SU-DHL-6 (cell line): ENCODE results near the gene P3H3.

Experiments
- EZH2phosphoT487 ChIP-seq: fragments of 200-600 bp; sonication (generic), shearing (Covaris generic); conservative IDR thresholded peaks from 2 replicates; pipeline ENCODE4 v1.6.1; 2018; ENCODE audit warnings: mild to moderate bottlenecking, antibody characterized with exemption, low read length, moderate library complexity, mixed read lengths
- TF ChIP-seq, protein P1 (sequence below): fragments of 200-600 bp; sonication (generic); IDR thresholded peaks from one replicate; pipeline ENCODE4 v1.5.1; 2017; ENCODE audit warnings: antibody characterized with exemption, mild to moderate bottlenecking, low read length, moderate library complexity; ENCODE audit not compliant: insufficient read depth, poor library complexity, severe bottlenecking

DNA sequence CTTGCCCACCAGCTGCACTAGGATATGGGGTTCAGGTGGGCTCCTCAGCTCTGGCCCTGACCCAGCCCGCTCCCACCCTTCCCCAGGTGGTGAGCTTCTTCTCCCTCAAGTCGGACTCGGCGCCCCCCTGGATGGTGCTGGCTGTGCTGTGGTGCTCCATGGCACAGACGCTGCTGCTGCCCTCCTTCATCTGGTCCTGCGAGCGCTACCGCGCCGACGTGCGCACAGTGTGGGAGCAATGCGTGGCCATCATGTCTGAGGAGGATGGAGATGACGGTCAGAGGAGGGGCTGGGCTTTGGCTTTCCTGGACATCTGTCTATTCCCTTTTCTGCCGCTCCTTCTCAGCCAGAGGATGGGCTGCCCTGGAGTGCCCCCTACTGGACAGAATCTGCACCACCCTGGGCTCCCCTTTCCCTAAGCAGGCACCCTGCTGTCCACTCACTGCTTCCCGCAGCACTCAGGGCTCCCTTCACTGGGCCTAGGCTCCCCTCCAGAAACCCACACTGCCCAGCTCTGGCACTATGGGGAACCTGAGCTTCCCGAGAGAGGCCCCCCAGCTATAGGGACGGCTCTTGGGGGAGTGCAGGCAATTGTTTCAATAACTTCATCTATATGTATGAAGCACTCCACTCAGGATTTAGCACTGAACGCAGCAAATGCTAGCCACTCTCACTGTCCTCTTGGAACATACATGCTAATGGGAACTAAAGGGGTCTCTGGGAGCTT, 2.6 kb upstream of the P3H3 start:
- TF ChIP-seq, protein P1, sequence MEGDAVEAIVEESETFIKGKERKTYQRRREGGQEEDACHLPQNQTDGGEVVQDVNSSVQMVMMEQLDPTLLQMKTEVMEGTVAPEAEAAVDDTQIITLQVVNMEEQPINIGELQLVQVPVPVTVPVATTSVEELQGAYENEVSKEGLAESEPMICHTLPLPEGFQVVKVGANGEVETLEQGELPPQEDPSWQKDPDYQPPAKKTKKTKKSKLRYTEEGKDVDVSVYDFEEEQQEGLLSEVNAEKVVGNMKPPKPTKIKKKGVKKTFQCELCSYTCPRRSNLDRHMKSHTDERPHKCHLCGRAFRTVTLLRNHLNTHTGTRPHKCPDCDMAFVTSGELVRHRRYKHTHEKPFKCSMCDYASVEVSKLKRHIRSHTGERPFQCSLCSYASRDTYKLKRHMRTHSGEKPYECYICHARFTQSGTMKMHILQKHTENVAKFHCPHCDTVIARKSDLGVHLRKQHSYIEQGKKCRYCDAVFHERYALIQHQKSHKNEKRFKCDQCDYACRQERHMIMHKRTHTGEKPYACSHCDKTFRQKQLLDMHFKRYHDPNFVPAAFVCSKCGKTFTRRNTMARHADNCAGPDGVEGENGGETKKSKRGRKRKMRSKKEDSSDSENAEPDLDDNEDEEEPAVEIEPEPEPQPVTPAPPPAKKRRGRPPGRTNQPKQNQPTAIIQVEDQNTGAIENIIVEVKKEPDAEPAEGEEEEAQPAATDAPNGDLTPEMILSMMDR: peak; percentile 87
- TF ChIP-seq EZH2phosphoT487: no peak
